OCI-LY3 (cell line): ENCODE measurements around the gene LRWD1.

Experiments
- EZH2phosphoT487 ChIP-seq: fragments of 200-600 bp; shearing (Covaris generic); IDR thresholded peaks from 2 replicates; pipeline ENCODE4 v1.6.1; 2018; ENCODE audit warnings: antibody characterized with exemption, mixed run types, low read depth
- TF ChIP-seq, protein P1 (sequence below): fragments of 200-600, 300-600 bp; sonication (generic); IDR thresholded peaks from 2 replicates; pipeline ENCODE4 v1.5.1; 2014; ENCODE audit warnings: antibody characterized with exemption, low read length, low read depth

- TF ChIP-seq, protein P1, sequence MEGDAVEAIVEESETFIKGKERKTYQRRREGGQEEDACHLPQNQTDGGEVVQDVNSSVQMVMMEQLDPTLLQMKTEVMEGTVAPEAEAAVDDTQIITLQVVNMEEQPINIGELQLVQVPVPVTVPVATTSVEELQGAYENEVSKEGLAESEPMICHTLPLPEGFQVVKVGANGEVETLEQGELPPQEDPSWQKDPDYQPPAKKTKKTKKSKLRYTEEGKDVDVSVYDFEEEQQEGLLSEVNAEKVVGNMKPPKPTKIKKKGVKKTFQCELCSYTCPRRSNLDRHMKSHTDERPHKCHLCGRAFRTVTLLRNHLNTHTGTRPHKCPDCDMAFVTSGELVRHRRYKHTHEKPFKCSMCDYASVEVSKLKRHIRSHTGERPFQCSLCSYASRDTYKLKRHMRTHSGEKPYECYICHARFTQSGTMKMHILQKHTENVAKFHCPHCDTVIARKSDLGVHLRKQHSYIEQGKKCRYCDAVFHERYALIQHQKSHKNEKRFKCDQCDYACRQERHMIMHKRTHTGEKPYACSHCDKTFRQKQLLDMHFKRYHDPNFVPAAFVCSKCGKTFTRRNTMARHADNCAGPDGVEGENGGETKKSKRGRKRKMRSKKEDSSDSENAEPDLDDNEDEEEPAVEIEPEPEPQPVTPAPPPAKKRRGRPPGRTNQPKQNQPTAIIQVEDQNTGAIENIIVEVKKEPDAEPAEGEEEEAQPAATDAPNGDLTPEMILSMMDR = no peak
- TF ChIP-seq EZH2phosphoT487 = no peak
These were observed 38.3 kb upstream of the LRWD1 start for GRCh38 chr7:102426268-102427018.
